Measurements from ENCODE around the gene PAQR6.
A peak's percentile ranks its signal among the peaks of the same experiment; 100 is the strongest.

The PAQR6 gene

GRCh38 chr1:156266051-156266450 is 18.2 kb upstream of the PAQR6 start:
- TF ChIP-seq CTCF (IDR thresholded peaks at IDR 0.05; ENCODE audit: low read depth, low read length, missing control alignments): no peak
- no peak for DNase-seq (ENCODE audit: extremely low read depth, low read depth)
- no peak overlapping the region for H3K4me3 ChIP-seq (replicated peaks; ENCODE audit: low read depth, low read length)

GRCh38 chr1:156263288-156263655 is 15.4 kb upstream of the PAQR6 start:
- no peak for DNase-seq (ENCODE audit: extremely low read depth, low read depth)
- H3K4me3 ChIP-seq (replicated peaks; ENCODE audit: low read depth, low read length): no peak overlapping the region
- no peak for TF ChIP-seq CTCF (IDR thresholded peaks at IDR 0.05; ENCODE audit: low read depth, low read length, missing control alignments)

- H3K4me3 ChIP-seq (replicated peaks; ENCODE audit: low read depth, low read length): no peak overlapping the region
- TF ChIP-seq CTCF (IDR thresholded peaks at IDR 0.05; ENCODE audit: low read depth, low read length, missing control alignments): no peak
- no peak for DNase-seq (ENCODE audit: extremely low read depth, low read depth)
Measured at GRCh38 chr1:156262461-156263287, 14.8 kb upstream of the PAQR6 start.

DNA sequence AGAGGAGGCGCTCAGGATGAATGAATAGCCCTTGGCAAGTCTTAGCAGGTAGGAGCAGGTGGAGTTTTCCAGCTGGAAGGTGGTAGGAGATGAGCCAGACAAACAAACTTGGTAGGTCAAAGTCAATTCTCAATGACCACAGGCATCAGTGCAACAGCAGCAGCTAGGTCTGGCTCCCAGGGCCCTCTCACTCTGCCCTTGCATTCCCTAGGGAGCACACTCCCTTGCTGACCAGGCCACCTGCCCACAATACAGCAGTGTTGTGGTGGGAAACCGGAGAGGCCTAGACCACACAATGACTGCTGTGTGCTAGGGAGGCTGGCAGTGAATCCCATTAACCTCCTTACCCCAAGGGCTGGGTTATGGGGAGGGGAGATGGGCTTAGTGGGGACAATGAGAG is 13.0 kb upstream of the PAQR6 start:
- DNase-seq (ENCODE audit: extremely low read depth, low read depth): no peak
- H3K4me3 ChIP-seq (replicated peaks; ENCODE audit: low read depth, low read length): no peak overlapping the region

DNA sequence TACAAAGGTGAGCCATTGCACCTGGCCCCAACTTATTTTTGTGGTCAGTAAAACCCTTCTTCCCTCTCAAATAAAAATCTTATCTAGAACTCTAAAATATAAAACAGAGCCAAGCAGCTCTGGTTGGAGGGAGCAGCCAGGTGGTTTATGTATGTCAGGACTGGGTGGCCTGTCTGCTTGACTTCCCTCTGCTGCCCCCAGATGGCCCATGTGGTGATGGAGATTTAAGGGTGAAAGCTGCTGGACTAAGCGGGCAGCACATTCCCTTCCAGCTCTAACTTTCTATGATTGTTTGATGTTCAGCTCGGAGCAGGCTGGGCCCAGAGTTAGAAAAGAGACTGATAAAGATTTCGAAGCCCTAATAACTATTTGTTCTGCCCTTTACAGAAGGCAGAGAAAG is 11.9 kb upstream of the PAQR6 start:
- no peak overlapping the region for H3K4me3 ChIP-seq (replicated peaks; ENCODE audit: low read depth, low read length)
- DNase-seq (ENCODE audit: extremely low read depth, low read depth): no peak
- TF ChIP-seq CTCF (IDR thresholded peaks at IDR 0.05; ENCODE audit: low read depth, low read length, missing control alignments): peak; percentile 12

More for the DNA sequence above, 13.0 kb upstream of the PAQR6 start:
- TF ChIP-seq CTCF (IDR thresholded peaks at IDR 0.05; ENCODE audit: low read depth, low read length, missing control alignments): no peak

DNA sequence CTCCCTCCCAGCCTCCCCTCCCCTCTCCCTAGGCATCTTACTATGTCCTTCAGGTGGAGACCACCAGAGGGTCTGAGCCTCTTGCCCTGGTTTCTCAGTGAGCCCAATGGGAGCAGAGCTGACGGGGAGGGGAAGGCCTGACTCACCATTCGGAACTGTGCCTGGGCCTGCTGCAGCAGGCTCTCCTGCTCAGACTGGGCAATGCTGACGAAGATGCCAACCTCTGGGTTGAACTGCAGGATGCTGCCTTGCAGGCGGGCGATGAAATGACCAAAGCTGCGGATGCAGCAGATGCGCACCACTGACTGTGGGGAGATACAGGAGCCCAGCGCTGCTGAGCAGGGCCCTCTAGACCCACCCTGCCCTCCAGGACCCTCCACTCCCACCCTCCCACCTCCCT is 11.0 kb upstream of the PAQR6 start:
- TF ChIP-seq CTCF (IDR thresholded peaks at IDR 0.05; ENCODE audit: low read depth, low read length, missing control alignments): no peak
- no peak overlapping the region for H3K4me3 ChIP-seq (replicated peaks; ENCODE audit: low read depth, low read length)

GRCh38 chr1:156257711-156258110 is 9.9 kb upstream of the PAQR6 start:
- no peak overlapping the region for H3K4me3 ChIP-seq (replicated peaks; ENCODE audit: low read depth, low read length)
- TF ChIP-seq CTCF (IDR thresholded peaks at IDR 0.05; ENCODE audit: low read depth, low read length, missing control alignments): no peak
- DNase-seq (ENCODE audit: extremely low read depth, low read depth): no peak

More for the DNA sequence above, 11.0 kb upstream of the PAQR6 start:
- DNase-seq (ENCODE audit: extremely low read depth, low read depth): no peak
